Suprapubic skin (tissue), 4 donors: ENCODE results near the gene TMIGD1. TPM values are rescaled to one million over a fixed set of nuclear protein-coding genes. Genes with fewer than 3 reads are reported as not detected.

Source experiments
- DNase-seq, 2 donors: peaks; one replicate each; pipeline ENCODE4 v3.0.0-alpha.2; 2019; ENCODE audit warnings: low spot score in 2 of 2
- H3K27ac ChIP-seq: fragments of 200-600 bp; sonication (generic); one replicate; pipeline ENCODE4 v1.5.1; 2019
- H3K27me3 ChIP-seq: fragments of 200-600 bp; sonication (generic); one replicate; pipeline ENCODE4 v1.5.1; 2019
- H3K36me3 ChIP-seq: fragments of 200-600 bp; sonication (generic); one replicate; pipeline ENCODE4 v1.5.1; 2019
- H3K4me1 ChIP-seq: fragments of 200-600 bp; sonication (generic); one replicate; pipeline ENCODE4 v1.5.1; 2019
- H3K4me3 ChIP-seq: fragments of 200-600 bp; sonication (generic); one replicate; pipeline ENCODE4 v1.5.1; 2019; ENCODE audit warnings: mild to moderate bottlenecking
- H3K9me3 ChIP-seq: fragments of 200-600 bp; sonication (generic); one replicate; pipeline ENCODE4 v1.5.1; 2019
- EP300 ChIP-seq: sonication (generic); formaldehyde crosslinking; IDR thresholded peaks from one replicate; pipeline ENCODE4 v1.6.1; 2017; ENCODE audit warnings: antibody characterized with exemption
- POLR2A ChIP-seq, 2 donors: fragments of 450-650 bp; IDR thresholded peaks; one replicate each; pipeline ENCODE4 v1.6.1; 2017; ENCODE audit warnings: antibody characterized with exemption in 2 of 2, mild to moderate bottlenecking in 2 of 2, moderate library complexity in 2 of 2
- POLR2AphosphoS5 ChIP-seq, 3 donors: sonication (generic); formaldehyde crosslinking; IDR thresholded peaks; one replicate each; pipeline ENCODE4 v1.6.1; 2017; ENCODE audit warnings: antibody characterized with exemption in 3 of 3
- WGBS: methylation state at CpG from one replicate; pipeline ENCODE4 v1.1.5; 2018; 5-methylcytosine and 5-hydroxymethylcytosine counted together
- total RNA-seq, 4 donors: library from RNA; depleted of rRNA; stranded (reverse); fragments of >200 nt; gene quantifications; one replicate each; pipeline ENCODE4 v1.1.0, GENCODE V29; 2016
- TF ChIP-seq, protein P1 (sequence below), 2 donors: fragments of 200-600 bp in 1 of 2; fragments of 450-650 bp in 1 of 2; sonication (generic) in 1 of 2; IDR thresholded peaks; one replicate each; pipeline ENCODE4 v1.5.1; 2016 to 2019; ENCODE audit warnings: antibody characterized with exemption in 2 of 2, mild to moderate bottlenecking in 1 of 2, moderate library complexity in 1 of 2

Gene TMIGD1
- total RNA-seq, 4 donors from 2014 or later: 0.45 TPM; not detected in 3

DNA sequence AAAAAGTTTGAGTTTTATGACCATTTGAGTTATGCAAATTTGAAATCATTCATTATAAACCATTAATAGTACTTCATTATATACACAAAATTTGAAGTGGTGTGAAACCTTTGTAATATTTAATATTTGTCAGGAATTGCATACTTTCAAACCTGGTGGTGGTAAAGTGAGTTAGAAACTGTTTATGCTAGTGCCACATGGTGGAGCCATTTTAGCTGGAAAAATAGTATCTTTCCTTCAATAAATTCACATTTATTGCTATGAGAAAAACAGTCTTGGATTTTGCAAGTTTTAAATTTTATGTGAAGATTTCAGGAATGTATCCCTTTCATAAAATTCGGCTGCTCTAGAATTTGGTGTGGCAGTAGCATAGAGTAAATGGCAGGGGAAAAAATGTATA lies 34.9 kb downstream of the TMIGD1 start:
- TF ChIP-seq, protein P1, sequence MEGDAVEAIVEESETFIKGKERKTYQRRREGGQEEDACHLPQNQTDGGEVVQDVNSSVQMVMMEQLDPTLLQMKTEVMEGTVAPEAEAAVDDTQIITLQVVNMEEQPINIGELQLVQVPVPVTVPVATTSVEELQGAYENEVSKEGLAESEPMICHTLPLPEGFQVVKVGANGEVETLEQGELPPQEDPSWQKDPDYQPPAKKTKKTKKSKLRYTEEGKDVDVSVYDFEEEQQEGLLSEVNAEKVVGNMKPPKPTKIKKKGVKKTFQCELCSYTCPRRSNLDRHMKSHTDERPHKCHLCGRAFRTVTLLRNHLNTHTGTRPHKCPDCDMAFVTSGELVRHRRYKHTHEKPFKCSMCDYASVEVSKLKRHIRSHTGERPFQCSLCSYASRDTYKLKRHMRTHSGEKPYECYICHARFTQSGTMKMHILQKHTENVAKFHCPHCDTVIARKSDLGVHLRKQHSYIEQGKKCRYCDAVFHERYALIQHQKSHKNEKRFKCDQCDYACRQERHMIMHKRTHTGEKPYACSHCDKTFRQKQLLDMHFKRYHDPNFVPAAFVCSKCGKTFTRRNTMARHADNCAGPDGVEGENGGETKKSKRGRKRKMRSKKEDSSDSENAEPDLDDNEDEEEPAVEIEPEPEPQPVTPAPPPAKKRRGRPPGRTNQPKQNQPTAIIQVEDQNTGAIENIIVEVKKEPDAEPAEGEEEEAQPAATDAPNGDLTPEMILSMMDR (IDR thresholded peaks at IDR 0.05): no peak
- TF ChIP-seq POLR2A (IDR thresholded peaks at IDR 0.05): no peak
- TF ChIP-seq EP300: no peak
- no peak for TF ChIP-seq POLR2AphosphoS5 (IDR thresholded peaks at IDR 0.05)
- WGBS: 60% methylated on average over 1 of the region's 1 CpG
- Histone ChIP-seq H3K4me1 (no peaks in the 10 kb centered on the region), H3K9me3 (no peaks in the 10 kb centered on the region), H3K36me3 (no peaks in the 10 kb centered on the region), H3K27ac (no peak overlapping the region), H3K27me3 (no peaks in the 10 kb centered on the region), H3K4me3 (no peak overlapping the region)
- no peak for DNase-seq

- H3K9me3 ChIP-seq: no peaks in the 10 kb centered on the region
- 92% methylated on average over 4 of the region's 4 CpGs for WGBS
- DNase-seq: no peak
- H3K4me1 ChIP-seq: no peaks in the 10 kb centered on the region
- H3K4me3 ChIP-seq: no peak overlapping the region
- H3K27me3 ChIP-seq: no peaks in the 10 kb centered on the region
- H3K27ac ChIP-seq: no peak overlapping the region
- no peak for TF ChIP-seq POLR2AphosphoS5 (IDR thresholded peaks at IDR 0.05)
- TF ChIP-seq, protein P1 (IDR thresholded peaks at IDR 0.05): no peak
- no peak for TF ChIP-seq POLR2A (IDR thresholded peaks at IDR 0.05)
- TF ChIP-seq EP300: no peak
- H3K36me3 ChIP-seq: no peaks in the 10 kb centered on the region
Measured at GRCh38 chr17:30297715-30298114, 36.1 kb downstream of the TMIGD1 start.

- H3K36me3 ChIP-seq: no peaks in the 10 kb centered on the region
- peaks cover 5% of the 10 kb centered on the region for H3K4me1 ChIP-seq
- TF ChIP-seq POLR2AphosphoS5 (IDR thresholded peaks at IDR 0.05) (no peak), POLR2A (IDR thresholded peaks at IDR 0.05) (no peak), EP300 (no peak)
- TF ChIP-seq, protein P1 (IDR thresholded peaks at IDR 0.05): no peak
- no peaks in the 10 kb centered on the region for H3K9me3 ChIP-seq
- no peaks in the 10 kb centered on the region for H3K27me3 ChIP-seq
- no peak overlapping the region for H3K27ac ChIP-seq
- H3K4me3 ChIP-seq: no peak overlapping the region
- DNase-seq: no peak
- WGBS: 65% methylated on average over 5 of the region's 5 CpGs
Measured at GRCh38 chr17:30296499-30297080, 37.3 kb downstream of the TMIGD1 start.

DNA sequence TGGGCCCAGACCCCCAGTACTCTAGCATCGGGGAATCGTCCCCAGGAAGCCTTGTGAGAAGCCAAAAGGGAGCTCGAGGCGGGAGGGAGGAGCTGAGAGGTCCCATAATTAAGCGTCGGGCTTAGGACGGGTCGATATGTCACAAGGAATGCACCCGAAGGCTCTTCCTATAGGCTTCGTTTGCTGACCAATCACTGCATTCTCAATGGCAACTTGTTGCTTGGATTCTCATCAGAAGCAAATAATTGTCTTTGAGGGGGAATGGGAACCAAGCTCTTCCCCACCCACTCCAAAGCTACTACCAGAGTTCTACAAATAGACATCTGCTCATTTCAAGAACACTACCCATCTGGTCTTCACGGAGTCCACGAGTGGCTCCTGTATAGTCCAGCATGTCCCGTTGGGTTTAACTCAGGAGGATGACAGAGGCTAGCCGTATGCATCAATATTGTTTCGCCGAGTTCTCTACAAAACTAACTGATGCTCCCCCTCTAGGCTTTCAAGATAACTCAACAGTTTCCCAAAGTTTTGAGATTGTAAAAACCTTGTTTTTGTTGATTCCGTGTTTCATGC lies 41.5 kb downstream of the TMIGD1 start:
- WGBS: 36% methylated on average over 16 of the region's 17 CpGs
- peaks cover 4% of the 10 kb centered on the region for H3K36me3 ChIP-seq
- TF ChIP-seq, protein P1 (IDR thresholded peaks at IDR 0.05): no peak
- TF ChIP-seq EP300: no peak
- no peak for TF ChIP-seq POLR2A (IDR thresholded peaks at IDR 0.05)
- TF ChIP-seq POLR2AphosphoS5 (IDR thresholded peaks at IDR 0.05): no peak
- no peaks in the 10 kb centered on the region for H3K9me3 ChIP-seq
- H3K4me3 ChIP-seq: peak overlapping the region; percentile 91
- H3K27me3 ChIP-seq: no peaks in the 10 kb centered on the region
- no peak for DNase-seq
- H3K27ac ChIP-seq: peak overlapping the region; percentile 61
- peaks cover 22% of the 10 kb centered on the region for H3K4me1 ChIP-seq

DNA sequence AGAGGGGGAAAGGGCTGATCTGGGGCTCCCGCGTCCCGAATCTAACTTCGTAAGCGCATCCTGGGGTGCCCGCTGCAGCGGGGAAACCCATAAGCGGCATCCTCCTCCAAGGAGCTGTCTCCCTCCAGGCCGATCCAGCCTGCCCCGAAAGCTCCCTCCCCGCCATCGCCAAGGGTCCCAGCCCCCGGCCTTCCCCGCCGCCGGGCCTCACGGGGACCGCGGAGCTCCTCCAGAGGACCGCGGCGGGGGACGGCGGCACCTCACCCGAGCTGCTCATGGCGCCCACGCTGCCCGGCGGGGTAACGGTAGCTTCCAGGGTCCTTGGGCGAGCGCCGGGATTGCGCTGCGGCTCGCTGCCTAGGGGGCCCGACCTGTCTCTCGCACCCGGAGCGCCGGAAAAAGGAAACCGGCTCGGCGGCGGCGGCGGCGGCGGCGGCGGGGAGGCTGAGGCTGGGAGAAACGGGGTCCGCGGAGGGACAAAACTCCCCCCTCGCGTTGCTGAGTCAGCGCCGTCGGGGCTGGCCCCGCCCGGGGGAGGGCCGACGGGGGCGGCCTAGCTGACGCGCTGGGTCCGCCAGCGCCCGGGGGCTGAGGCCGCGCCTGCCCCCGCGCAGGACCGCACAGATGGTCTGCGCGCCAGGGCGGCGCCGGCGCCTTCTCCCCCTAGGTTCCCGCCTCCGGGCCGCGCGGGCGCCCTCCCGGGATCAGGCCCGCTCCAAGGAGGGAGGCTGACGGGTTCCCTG lies 42.1 kb downstream of the TMIGD1 start, which contains the start of gene BLMH:
Gene BLMH, minus strand, starts transcription at position 402 of the 743 bp plus-strand sequence. Its CDS starts 125 bp downstream, at position 277.
- no peaks in the 10 kb centered on the region for H3K9me3 ChIP-seq
- TF ChIP-seq EP300 (no peak), POLR2AphosphoS5 (IDR thresholded peaks at IDR 0.05) (no peak), POLR2A (IDR thresholded peaks at IDR 0.05) (no peak)
- TF ChIP-seq, protein P1 (IDR thresholded peaks at IDR 0.05): no peak
- DNase-seq: peak in 1 of 2 donors; percentile 86
- peak within 1 kb of the TSS; percentile 61 for H3K27ac ChIP-seq
- under 1% methylated on average over 33 of the region's 89 CpGs for WGBS
- peak within 1 kb of the TSS; percentile 91 for H3K4me3 ChIP-seq
- peaks cover 22% of the 10 kb centered on the region for H3K4me1 ChIP-seq
- peaks cover 8% of the 10 kb centered on the region for H3K36me3 ChIP-seq
- H3K27me3 ChIP-seq: no peaks in the 10 kb centered on the region
